Suppressor macrophage treated with lipopolysaccharide for 4 hours (primary cell): ENCODE results near the gene ZIC4.

Experiments used
- DNase-seq: peaks from one replicate; pipeline ENCODE4 v3.0.0-alpha.2; 2020

ZIC4 gene

DNA sequence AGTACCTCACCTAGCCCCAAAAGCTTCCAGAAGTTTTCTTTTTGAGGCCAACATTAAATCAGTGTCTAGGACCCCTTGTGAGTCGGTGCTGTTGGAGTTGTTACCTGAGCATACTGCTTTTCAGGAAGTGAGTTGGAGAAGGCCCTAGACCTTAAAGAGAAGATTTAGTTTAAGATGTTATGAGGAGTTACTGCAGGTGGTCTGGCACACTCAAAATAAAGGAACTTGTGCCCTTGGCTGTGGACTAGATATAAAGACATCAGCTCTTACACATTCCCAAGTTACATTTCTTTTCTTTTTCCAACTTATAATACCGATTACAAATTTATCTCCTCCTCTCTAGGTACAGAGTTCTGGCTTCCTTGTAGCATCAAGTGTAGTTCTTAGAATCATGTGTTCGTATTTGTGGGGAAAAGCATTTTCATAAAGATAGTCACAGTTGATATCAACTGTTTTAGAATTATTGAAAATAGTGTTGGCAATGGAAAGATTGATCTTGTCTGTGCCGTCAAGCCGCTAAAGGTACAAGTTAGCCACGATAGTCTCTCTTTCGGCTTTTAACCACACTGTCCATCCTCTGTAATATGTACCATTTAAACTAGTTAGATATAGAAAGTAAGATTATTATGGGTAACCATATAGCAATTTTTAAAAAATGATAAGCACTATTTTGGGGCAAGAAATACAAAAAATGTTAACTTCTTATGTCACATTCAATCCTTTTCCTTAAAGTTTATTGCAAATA lies 11.4 kb upstream of the ZIC4 start:
- DNase-seq: no peak

- no peak for DNase-seq
These were observed 10.6 kb upstream of the ZIC4 start for GRCh38 chr3:147416931-147417330.

DNA sequence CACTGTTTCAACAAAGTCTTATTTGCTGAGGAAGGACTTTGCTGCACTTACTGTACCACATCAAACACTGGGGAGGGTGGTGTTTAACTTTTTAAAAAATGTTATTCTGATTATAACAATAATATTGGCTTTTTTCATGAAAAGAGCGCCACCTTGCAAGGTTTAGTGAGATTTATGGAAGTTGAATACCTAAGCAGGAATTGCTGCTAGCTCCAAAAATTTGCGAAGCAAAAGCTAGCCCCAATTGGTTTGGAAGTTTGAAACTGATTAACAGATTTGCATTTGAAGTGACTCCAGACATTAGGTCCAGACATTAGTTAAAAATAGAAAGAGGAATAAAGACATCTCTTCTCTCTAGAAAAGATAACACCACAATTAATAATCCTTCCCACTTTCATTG lies 9.5 kb upstream of the ZIC4 start:
- DNase-seq: no peak

DNA sequence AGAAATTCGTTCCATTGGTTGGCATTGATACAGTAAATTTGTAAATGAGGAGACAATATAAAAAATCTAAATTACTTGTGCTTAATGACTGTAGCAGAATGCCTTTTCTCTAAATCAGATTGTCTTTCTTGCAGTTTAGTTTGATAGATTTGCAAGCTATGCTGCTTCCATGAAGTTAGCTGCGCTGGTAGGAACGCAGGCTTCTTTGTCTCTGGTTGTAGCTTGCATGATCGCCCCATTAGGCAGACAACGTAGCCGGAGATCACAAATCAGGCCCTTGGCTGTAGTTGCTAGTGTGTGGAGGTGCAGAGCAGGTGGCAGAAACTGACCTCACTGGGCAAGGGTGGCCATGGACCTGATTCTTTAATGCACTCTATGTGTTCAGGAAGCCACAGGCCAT lies 8.9 kb upstream of the ZIC4 start:
- DNase-seq: no peak

GRCh38 chr3:147414390-147415138 lies 8.2 kb upstream of the ZIC4 start:
- DNase-seq: no peak

GRCh38 chr3:147413686-147414389 lies 7.5 kb upstream of the ZIC4 start:
- no peak for DNase-seq

DNA sequence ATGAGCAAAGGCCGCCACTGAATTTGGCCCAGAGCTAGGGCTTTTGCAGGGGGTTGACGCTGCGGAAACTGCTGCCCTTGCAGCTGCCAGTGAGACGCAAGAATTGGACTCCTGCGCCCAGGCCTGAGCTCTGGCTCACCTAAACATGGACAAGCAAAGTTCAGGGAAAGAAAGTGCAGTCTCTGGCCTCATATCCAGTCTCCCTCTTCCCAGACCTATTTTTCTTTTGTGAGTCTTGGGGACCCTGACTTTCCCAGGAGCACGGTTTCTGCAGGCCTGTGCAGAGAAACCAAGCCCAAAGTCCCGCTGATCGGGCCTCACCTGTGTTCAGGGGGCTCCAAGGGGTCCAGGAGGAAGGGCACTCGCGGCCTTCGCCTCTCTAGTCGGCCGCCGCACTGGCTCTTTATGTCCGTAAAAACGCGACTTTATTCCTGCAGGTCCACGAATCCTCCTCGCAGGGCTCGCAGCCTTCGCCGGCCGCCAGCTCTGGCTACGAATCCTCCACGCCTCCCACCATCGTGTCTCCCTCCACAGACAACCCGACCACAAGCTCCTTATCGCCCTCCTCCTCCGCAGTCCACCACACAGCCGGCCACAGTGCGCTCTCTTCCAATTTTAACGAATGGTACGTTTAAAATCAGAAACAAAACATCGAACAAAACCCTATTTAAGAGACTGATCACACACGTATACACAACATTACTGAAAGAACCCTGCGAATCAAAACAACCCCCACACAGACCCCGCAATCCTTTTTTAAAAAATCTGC lies 6.8 kb upstream of the ZIC4 start:
- DNase-seq: no peak

- DNase-seq: no peak
These were observed 6.0 kb upstream of the ZIC4 start for GRCh38 chr3:147412261-147412916.

DNA sequence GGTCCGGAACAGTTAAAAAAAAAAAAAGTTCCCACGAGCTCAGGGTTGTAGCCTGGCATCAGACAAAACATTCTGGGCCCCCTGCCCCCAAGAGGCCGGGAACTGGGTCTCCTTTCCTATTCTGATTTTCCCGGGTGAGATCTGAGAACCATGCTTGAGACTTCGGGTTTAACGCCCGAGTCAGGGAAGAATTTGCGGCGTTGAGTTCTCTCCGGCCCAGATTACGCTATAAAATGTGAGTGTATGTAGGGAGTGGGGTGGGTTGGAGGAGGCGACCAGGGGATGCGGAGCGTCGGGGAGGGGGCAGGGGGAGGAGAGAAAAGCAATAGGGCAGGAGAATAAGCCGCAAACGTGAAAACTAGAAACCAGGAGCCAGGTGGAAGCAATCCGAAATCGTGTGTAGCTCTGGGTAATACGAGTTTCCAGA lies 5.5 kb upstream of the ZIC4 start:
- no peak for DNase-seq

GRCh38 chr3:147411238-147411814 lies 5.0 kb upstream of the ZIC4 start:
- DNase-seq: no peak

DNA sequence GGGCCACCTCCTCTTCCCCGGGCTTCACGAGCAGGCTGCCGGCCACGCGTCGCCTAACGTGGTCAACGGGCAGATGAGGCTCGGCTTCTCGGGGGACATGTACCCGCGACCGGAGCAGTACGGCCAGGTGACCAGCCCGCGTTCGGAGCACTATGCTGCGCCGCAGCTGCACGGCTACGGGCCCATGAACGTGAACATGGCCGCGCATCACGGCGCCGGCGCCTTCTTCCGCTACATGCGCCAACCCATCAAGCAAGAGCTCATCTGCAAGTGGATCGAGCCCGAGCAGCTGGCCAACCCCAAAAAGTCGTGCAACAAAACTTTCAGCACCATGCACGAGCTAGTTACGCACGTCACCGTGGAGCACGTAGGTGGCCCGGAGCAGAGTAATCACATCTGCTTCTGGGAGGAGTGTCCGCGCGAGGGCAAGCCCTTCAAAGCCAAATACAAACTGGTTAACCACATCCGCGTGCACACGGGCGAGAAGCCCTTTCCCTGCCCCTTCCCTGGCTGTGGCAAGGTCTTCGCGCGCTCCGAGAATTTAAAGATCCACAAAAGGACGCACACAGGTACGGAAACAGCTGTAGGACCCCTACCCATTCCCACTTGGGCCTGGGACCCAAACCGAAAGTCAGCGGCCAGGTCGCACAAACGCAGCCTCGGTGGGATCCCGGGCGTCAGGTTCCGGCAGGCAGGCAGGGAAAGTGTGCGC lies 4.3 kb upstream of the ZIC4 start:
- no peak for DNase-seq

- DNase-seq: no peak
These were observed 3.8 kb upstream of the ZIC4 start for GRCh38 chr3:147410116-147410525.

DNA sequence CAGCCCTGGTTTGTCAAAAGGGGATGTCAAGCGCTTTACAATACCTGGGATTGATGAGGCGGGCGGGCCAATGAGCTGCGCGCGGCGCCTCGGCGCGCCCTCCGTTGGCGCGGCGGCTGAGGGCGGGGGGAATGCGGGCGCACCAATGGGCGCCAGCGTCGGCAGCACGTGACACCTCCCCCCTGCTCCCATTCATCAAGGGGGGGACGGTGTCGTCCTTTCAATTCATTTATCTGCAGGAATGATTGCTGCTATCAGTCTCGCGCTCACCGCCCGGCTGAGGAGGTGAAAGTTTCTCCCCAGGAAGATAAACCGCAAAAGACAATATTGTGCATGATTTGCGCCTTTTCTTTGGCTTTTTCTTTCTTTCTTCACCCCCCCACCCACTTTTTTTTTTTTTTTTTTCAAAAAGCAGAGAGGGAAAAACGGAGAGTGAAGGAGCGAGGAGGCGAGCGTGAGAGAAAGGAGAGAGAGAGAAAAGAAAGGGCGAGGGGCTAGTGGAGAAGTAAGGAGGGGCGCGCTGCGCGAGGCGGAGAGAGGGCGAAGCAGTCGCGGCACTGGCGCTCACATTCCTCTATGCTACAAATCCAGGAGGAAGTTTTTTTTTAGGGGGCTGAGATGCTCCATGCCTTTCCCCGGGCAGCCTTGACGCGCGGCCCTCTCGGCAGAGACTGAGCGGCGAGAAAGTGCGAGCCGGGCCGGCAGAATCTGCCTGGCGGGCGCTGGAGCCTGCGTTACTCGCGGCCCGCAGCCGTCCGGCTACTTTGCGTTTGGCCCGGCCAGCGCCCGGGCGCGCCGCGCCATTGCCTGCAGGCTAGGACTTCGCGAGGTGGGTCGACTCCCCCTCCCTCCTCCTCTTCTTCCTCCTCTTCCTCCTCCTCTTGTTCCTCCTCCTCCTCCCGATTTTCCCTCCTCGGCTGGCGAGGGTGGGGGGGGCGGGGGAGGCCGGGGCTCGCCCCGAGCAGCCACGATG lies 3.1 kb upstream of the ZIC4 start, which contains the start of gene ZIC1:
Gene ZIC1, plus strand, starts transcription at position 223 of the 973 bp plus-strand sequence. Its CDS starts 748 bp downstream, at position 971.
- no peak for DNase-seq

- DNase-seq: no peak
These were observed 2.1 kb upstream of the ZIC4 start for GRCh38 chr3:147408188-147409100.

DNA sequence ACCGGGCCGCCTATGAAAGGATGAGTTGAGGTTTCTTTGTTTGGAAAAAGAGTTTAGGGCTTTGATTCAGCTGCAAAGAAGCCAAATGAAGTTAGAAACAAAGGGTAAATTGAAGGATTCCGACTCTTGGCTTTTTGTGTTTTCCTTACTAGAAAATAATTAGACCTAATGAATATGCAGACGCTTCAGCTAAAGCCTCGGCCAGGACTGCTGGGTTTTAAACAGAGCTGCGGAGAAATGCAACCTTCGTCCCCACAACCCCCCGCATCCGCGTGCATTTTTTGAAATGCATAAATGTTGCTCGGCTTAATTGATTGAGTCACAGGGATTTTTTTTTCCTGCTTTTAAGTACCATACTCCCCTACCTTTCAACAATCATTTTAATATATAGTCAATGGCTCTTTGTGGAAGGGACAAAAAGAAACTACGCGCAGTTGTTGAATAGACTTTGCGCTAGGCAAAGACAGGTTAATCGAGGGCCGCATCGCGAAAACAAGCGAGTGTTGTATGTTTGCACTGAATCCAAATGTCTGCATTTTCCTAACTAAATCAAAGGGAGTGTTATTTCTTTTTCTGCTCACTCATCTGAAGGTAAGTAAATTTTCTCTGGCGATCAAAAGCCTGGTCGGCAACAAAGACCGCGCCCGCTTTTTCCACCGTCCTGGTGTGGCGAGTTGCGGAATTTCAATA lies 1.3 kb upstream of the ZIC4 start:
- no peak for DNase-seq

GRCh38 chr3:147407114-147407497 lies 763 bp upstream of the ZIC4 start:
- DNase-seq: no peak

DNA sequence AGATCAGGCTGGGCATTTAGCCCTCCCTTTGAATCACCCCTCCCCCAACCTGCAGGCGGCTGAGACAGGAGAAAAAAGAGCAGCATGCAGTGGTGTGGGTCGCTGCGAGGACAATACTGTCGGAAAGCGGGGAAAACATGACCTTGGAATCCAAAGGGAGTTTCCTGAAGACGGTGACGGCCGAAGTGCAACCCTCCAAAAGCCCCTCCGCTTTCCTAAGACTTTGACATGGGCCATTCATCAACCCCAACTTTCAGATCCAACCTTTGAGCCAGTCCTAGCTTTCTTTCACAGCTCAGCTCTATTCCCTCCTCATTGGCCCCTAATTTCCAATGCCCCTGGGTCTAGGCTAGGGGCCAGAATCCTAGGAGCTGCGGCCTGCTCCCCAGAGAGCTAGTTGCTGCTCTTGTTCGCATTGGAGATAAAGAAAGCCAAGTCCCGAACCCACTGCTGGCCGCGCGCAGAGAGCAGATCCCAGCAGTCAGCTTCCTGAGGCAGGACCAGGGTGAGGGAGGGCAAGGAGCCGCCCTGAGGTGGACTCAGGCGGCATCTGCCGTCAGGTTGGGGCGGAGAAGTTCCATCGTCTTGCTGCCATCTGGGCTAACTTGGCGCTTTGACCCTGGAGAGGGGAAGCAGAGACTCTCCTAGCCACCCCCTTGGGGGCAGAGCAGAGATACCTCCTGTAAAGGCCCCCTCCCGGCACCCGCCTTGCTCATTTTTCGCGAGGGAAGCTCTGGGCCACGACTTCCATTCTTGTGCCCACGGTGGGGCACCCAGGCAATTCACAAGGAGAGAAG lies 914 bp downstream of the ZIC4 start:
- no peak for DNase-seq
